GM23338 (cell line): Measurements from ENCODE around the gene LAPTM5. TPM values are rescaled to one million over a fixed set of nuclear protein-coding genes. Genes with fewer than 3 reads are reported as not detected.

ENCODE experiments used
- ATAC-seq: fragments of 200-7000 bp; cut with Tn5 transposase; 3 replicates; pipeline ENCODE4 v1.9.1; 2020
- DNase-seq: peaks from one replicate; pipeline ENCODE4 v3.0.0-alpha.2; 2015; ENCODE audit warnings: low spot score
- H2AFZ ChIP-seq: fragments of 200-600 bp; sonication (generic); 2 replicates; pipeline ENCODE4 v1.8.0; 2016; ENCODE audit warnings: antibody characterized with exemption, mild to moderate bottlenecking, moderate library complexity
- H3F3A ChIP-seq: fragments of 200-600 bp; sonication (generic); replicated peaks from 2 replicates; pipeline ENCODE4 v1.8.0; 2017; ENCODE audit warnings: antibody characterized with exemption, mixed run types, low read depth
- H3K27ac ChIP-seq: fragments of 200-600 bp; sonication (generic); 2 replicates; pipeline ENCODE4 v1.6.1; 2016; ENCODE audit warnings: low read depth
- H3K27me3 ChIP-seq: fragments of 200-600 bp; sonication (generic); 2 replicates; pipeline ENCODE4 v1.8.0; 2016; ENCODE audit warnings: mild to moderate bottlenecking, mixed run types, moderate library complexity; ENCODE audit not compliant: insufficient read depth
- H3K36me3 ChIP-seq: fragments of 200-600 bp; sonication (generic); 2 replicates; pipeline ENCODE4 v1.8.0; 2016; ENCODE audit warnings: mild to moderate bottlenecking; ENCODE audit not compliant: insufficient read depth
- H3K4me1 ChIP-seq: fragments of 200-600 bp; sonication (generic); 2 replicates; pipeline ENCODE4 v1.8.0; 2016; ENCODE audit warnings: mild to moderate bottlenecking, moderate library complexity; ENCODE audit not compliant: insufficient read depth
- H3K4me2 ChIP-seq: fragments of 200-600 bp; sonication (generic); 2 replicates; pipeline ENCODE4 v1.7.1; 2017; ENCODE audit warnings: mixed run types
- H3K4me3 ChIP-seq: fragments of 200-600 bp; sonication (generic); 2 replicates; pipeline ENCODE4 v1.6.1; 2016; ENCODE audit warnings: mixed run types
- H3K79me2 ChIP-seq: fragments of 200-600 bp; sonication (generic); replicated peaks from 2 replicates; pipeline ENCODE4 v1.8.0; 2017; ENCODE audit warnings: mild to moderate bottlenecking; ENCODE audit not compliant: insufficient read depth
- H3K9me2 ChIP-seq: fragments of 200-600 bp; sonication (generic); 2 replicates; pipeline ENCODE4 v1.8.0; 2017; ENCODE audit not compliant: insufficient read depth
- H4K20me1 ChIP-seq: fragments of 200-600 bp; sonication (generic); replicated peaks from 2 replicates; pipeline ENCODE4 v1.8.0; 2017; ENCODE audit warnings: mild to moderate bottlenecking; ENCODE audit not compliant: insufficient read depth
- H3K27ac Mint-ChIP-seq: 2 replicates; pipeline ENCODE4 v1.8.0; 2020; ENCODE audit warnings: inconsistent platforms, mild to moderate bottlenecking, moderate library complexity, mixed read lengths
- H3K27me3 Mint-ChIP-seq: 3 replicates; pipeline ENCODE4 v1.8.0; 2022; ENCODE audit warnings: low read depth, mild to moderate bottlenecking, moderate library complexity, mixed read lengths, inconsistent platforms; ENCODE audit not compliant: insufficient read depth, poor library complexity
- H3K36me3 Mint-ChIP-seq: 3 replicates; pipeline ENCODE4 v1.8.0; 2021; ENCODE audit warnings: low read depth, mild to moderate bottlenecking, inconsistent platforms, moderate library complexity, mixed read lengths
- H3K4me1 Mint-ChIP-seq: 3 replicates; pipeline ENCODE4 v1.8.0; 2020; ENCODE audit warnings: mild to moderate bottlenecking, inconsistent platforms, mixed read lengths
- H3K4me3 Mint-ChIP-seq: 3 replicates; pipeline ENCODE4 v1.8.0; 2021; ENCODE audit warnings: moderate library complexity, mild to moderate bottlenecking, inconsistent platforms, mixed read lengths
- H3K9me3 Mint-ChIP-seq: 3 replicates; pipeline ENCODE4 v1.8.0; 2020; ENCODE audit warnings: moderate library complexity, mild to moderate bottlenecking, inconsistent platforms, mixed read lengths
- CREB1 ChIP-seq: fragments of 250-450 bp; sonication (Bioruptor Pico); IDR thresholded peaks from 2 replicates; pipeline ENCODE4 v1.5.0; 2020; ENCODE audit warnings: low read depth, mild to moderate bottlenecking, moderate library complexity
- CTCF ChIP-seq, 2 experiments: fragments of 200-600 bp in 1 of 2; sonication (generic) in 1 of 2; conservative IDR thresholded peaks; 2 replicates each; pipeline versions ENCODE4 v1.5.1 to v1.6.1; 2016 to 2017; ENCODE audit warnings: antibody characterized with exemption in 2 of 2, low read depth in 2 of 2, mild to moderate bottlenecking in 2 of 2, moderate library complexity in 1 of 2
- ETS1 ChIP-seq: IDR thresholded peaks from 2 replicates; pipeline ENCODE4 v1.6.1; 2016; ENCODE audit warnings: antibody characterized with exemption
- EZH2 ChIP-seq: fragments of 200-600 bp; sonication (generic); IDR thresholded peaks from one replicate; pipeline ENCODE4 v1.8.0; 2017; ENCODE audit warnings: antibody characterized with exemption, mild to moderate bottlenecking, low read depth; ENCODE audit not compliant: unreplicated experiment
- EZH2phosphoT487 ChIP-seq: fragments of 200-600 bp; sonication (generic); IDR thresholded peaks from one replicate; pipeline ENCODE4 v1.8.1; 2018; ENCODE audit warnings: antibody characterized with exemption; ENCODE audit not compliant: unreplicated experiment
- JUNB ChIP-seq: IDR thresholded peaks from one replicate; pipeline ENCODE4 v1.6.1; 2016; ENCODE audit warnings: antibody characterized with exemption; ENCODE audit not compliant: unreplicated experiment
- NANOG ChIP-seq: IDR thresholded peaks from 2 replicates; pipeline ENCODE4 v1.6.1; 2016; ENCODE audit warnings: antibody characterized with exemption, borderline replicate concordance
- POLR2AphosphoS5 ChIP-seq: IDR thresholded peaks from 2 replicates; pipeline ENCODE4 v1.6.1; 2016; ENCODE audit warnings: antibody characterized with exemption, low read depth
- REST ChIP-seq: IDR thresholded peaks from one replicate; pipeline ENCODE4 v1.6.1; 2018; ENCODE audit warnings: antibody characterized with exemption; ENCODE audit not compliant: unreplicated experiment
- STAT1 ChIP-seq: IDR thresholded peaks from one replicate; pipeline ENCODE4 v1.6.1; 2016; ENCODE audit warnings: antibody characterized with exemption; ENCODE audit not compliant: unreplicated experiment
- ZNF114 ChIP-seq: fragments of 250-450 bp; sonication (Bioruptor Pico); IDR thresholded peaks from 2 replicates; pipeline ENCODE4 v1.5.0; 2020; ENCODE audit warnings: mild to moderate bottlenecking, moderate library complexity
- ZNF331 ChIP-seq: fragments of 250-450 bp; sonication (Bioruptor Pico); IDR thresholded peaks from 2 replicates; pipeline ENCODE4 v1.5.0; 2020; ENCODE audit warnings: low read depth, mild to moderate bottlenecking, moderate library complexity
- ZNF462 ChIP-seq: fragments of 250-450 bp; sonication (Bioruptor Pico); IDR thresholded peaks from 2 replicates; pipeline ENCODE4 v1.5.0; 2020; ENCODE audit warnings: mild to moderate bottlenecking, moderate library complexity
- polyA plus RNA-seq: library from polyadenylated mRNA; unstranded; fragments of >200 nt; fragmentation: Nextera tagmentation; extraction: Ambion mirVana; gene quantifications from 2 replicates; pipeline ENCODE4 v1.2.1, GENCODE V29; 2016
- total RNA-seq: library from RNA; depleted of rRNA; stranded (reverse); fragments of >200 nt; shearing (Covaris generic); gene quantifications from 2 replicates; pipeline ENCODE4 v1.2.3, GENCODE V29; 2014

LAPTM5 gene
- total and polyA plus RNA-seq, 2 experiments from 2014 or later: 0.21 TPM; not detected in 1

- Histone ChIP-seq H2AFZ (no peak overlapping the region), H3K4me1 (peaks cover 8% of the 10 kb centered on the region; the same call in 1 of the 2 replicates), H3K27ac (no peak overlapping the region), H3K9me2 (no peaks in the 10 kb centered on the region), H4K20me1 (no peaks in the 10 kb centered on the region), H3K79me2 (no peaks in the 10 kb centered on the region), H3K27me3 (no peaks in the 10 kb centered on the region), H3K4me2 (no peak overlapping the region), H3F3A (no peaks in the 10 kb centered on the region), H3K36me3 (no peaks in the 10 kb centered on the region), H3K4me3 (no peak overlapping the region)
- Mint-ChIP-seq H3K4me3 (no peak overlapping the region), H3K36me3 (no peaks in the 10 kb centered on the region), H3K4me1 (peaks cover 8% of the 10 kb centered on the region), H3K27me3 (peaks cover 7% of the 10 kb centered on the region), H3K27ac (no peak overlapping the region), H3K9me3 (no peaks in the 10 kb centered on the region)
- DNase-seq: no peak
- ATAC-seq: no peak
- TF ChIP-seq EZH2: no peak
- TF ChIP-seq ZNF331 (CRISPR knock-in tag): no peak
- TF ChIP-seq NANOG: no peak
- TF ChIP-seq REST: no peak
- TF ChIP-seq ETS1: no peak
- no peak for TF ChIP-seq CTCF (conservative IDR thresholded peaks at IDR 0.05; ENCODE audit: low read depth in 2 of 2)
- no peak for TF ChIP-seq JUNB
- TF ChIP-seq EZH2phosphoT487: no peak
- no peak for TF ChIP-seq CREB1 (CRISPR knock-in tag)
- TF ChIP-seq POLR2AphosphoS5: no peak
- TF ChIP-seq ZNF114 (CRISPR knock-in tag): no peak
- no peak for TF ChIP-seq STAT1
- TF ChIP-seq ZNF462 (CRISPR knock-in tag): no peak
Observed at GRCh38 chr1:30764396-30764795, 6.8 kb upstream of the LAPTM5 start.
